Lower leg skin (tissue), 4 donors: ENCODE data around the gene MACF1. TPM values are rescaled to one million over a fixed set of nuclear protein-coding genes. Genes with fewer than 3 reads are reported as not detected.

Source experiments
- DNase-seq, 2 donors: peaks; one replicate each; pipeline ENCODE4 v3.0.0-alpha.2; 2019; ENCODE audit warnings: low spot score in 2 of 2
- H3K4me3 ChIP-seq: fragments of 200-600 bp; sonication (generic); 2 replicates; pipeline ENCODE4 v1.5.1; 2017; ENCODE audit warnings: mild to moderate bottlenecking, low read depth; ENCODE audit not compliant: poor library complexity, severe bottlenecking
- POLR2A ChIP-seq, 2 donors: fragments of 450-650 bp; IDR thresholded peaks; one replicate each; pipeline ENCODE4 v1.6.1; 2016 to 2017; ENCODE audit warnings: antibody characterized with exemption in 2 of 2, mild to moderate bottlenecking in 1 of 2, moderate library complexity in 1 of 2
- WGBS, 2 donors: methylation state at CpG; one replicate each; pipeline ENCODE4 v1.1.5; 2018; 5-methylcytosine and 5-hydroxymethylcytosine counted together
- intact Hi-C: fragments of 100-400 bp; cut with DNase I; formaldehyde crosslinking; loops from one replicate; pipeline ENCODE4 v1.15.0; 2023; ENCODE audit warnings: low total_unique reads
- total RNA-seq, 4 donors: library from RNA; depleted of rRNA; stranded (reverse); fragments of >200 nt; gene quantifications; one replicate each; pipeline ENCODE4 v1.1.0, GENCODE V29; 2016
- TF ChIP-seq, protein P1 (sequence below), 3 donors: fragments of 450-650 bp; IDR thresholded peaks; one replicate each; pipeline ENCODE4 v1.5.1; 2016; ENCODE audit warnings: antibody characterized with exemption in 3 of 3, mild to moderate bottlenecking in 3 of 3, moderate library complexity in 2 of 3

MACF1 gene
- total RNA-seq, 4 donors from 2014 or later: 427 to 686 (median 463) TPM

- TF ChIP-seq, protein P1, sequence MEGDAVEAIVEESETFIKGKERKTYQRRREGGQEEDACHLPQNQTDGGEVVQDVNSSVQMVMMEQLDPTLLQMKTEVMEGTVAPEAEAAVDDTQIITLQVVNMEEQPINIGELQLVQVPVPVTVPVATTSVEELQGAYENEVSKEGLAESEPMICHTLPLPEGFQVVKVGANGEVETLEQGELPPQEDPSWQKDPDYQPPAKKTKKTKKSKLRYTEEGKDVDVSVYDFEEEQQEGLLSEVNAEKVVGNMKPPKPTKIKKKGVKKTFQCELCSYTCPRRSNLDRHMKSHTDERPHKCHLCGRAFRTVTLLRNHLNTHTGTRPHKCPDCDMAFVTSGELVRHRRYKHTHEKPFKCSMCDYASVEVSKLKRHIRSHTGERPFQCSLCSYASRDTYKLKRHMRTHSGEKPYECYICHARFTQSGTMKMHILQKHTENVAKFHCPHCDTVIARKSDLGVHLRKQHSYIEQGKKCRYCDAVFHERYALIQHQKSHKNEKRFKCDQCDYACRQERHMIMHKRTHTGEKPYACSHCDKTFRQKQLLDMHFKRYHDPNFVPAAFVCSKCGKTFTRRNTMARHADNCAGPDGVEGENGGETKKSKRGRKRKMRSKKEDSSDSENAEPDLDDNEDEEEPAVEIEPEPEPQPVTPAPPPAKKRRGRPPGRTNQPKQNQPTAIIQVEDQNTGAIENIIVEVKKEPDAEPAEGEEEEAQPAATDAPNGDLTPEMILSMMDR (IDR thresholded peaks at IDR 0.05): no peak
- TF ChIP-seq POLR2A (IDR thresholded peaks at IDR 0.05): no peak
- intact Hi-C loops: no loop called here
- H3K4me3 ChIP-seq: no peak overlapping the region
- whole genome bisulfite sequencing, 2 donors: 92% methylated on average over 5 of the region's 5 CpGs
- DNase-seq: no peak
Observed at GRCh38 chr1:39288735-39289465, 84.4 kb downstream of the MACF1 start.

GRCh38 chr1:39292401-39292800, 87.9 kb downstream of the MACF1 start:
- no peak overlapping the region for H3K4me3 ChIP-seq
- intact Hi-C loops: no loop called here
- no peak for DNase-seq
- 79 to 86% methylated on average over 1 of the region's 1 CpG for WGBS, 2 donors
- TF ChIP-seq POLR2A (IDR thresholded peaks at IDR 0.05): no peak
- TF ChIP-seq, protein P1 (IDR thresholded peaks at IDR 0.05): no peak

DNA sequence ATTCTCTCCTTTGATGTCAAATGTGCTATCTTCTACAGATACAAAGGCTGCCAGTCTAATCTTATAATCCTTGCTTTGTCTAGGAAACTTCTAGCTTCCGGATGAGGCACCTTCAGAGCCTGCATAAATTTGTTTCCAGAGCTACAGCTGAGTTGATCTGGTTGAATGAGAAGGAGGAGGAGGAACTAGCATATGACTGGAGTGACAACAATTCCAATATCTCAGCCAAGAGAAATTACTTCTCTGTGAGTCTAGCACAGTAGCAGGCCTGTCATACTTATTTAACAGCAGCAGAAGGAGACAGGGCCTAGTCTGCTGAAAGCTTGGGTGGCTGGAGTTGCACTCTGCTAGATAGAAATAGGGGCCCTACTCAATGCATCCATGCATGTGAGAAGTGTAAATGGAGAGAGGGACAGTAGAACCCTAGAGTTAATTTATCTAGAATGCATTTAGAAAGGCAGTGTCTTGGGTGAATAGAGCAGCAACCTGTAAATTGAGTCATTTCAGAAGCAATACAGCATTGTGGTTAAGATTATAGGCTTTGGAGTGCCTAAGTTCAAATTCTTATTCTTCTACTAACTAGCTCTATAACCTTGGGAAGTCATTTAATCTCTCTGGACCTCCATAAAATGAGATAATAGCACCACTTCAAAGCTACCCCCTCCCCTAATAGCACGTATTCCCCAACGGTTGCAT, 89.0 kb downstream of the MACF1 start:
- no peak for TF ChIP-seq POLR2A (IDR thresholded peaks at IDR 0.05)
- TF ChIP-seq, protein P1 (IDR thresholded peaks at IDR 0.05): no peak
- intact Hi-C loops: no loop called here
- no peak for DNase-seq
- H3K4me3 ChIP-seq: no peak overlapping the region
- WGBS, 2 donors: 65 to 72% methylated on average over 3 of the region's 3 CpGs

- no peak overlapping the region for H3K4me3 ChIP-seq
- intact Hi-C loops: no loop called here
- no peak for TF ChIP-seq POLR2A (IDR thresholded peaks at IDR 0.05)
- TF ChIP-seq, protein P1 (IDR thresholded peaks at IDR 0.05): no peak
- 63 to 67% methylated on average over 1 of the region's 1 CpG for whole genome bisulfite sequencing, 2 donors
- DNase-seq: no peak
Observed at GRCh38 chr1:39294531-39294930, 90.0 kb downstream of the MACF1 start.

- H3K4me3 ChIP-seq: no peak overlapping the region
- 86 to 88% methylated on average over 2 of the region's 2 CpGs for WGBS, 2 donors
- intact Hi-C loops: no loop called here
- no peak for DNase-seq
- TF ChIP-seq, protein P1 (IDR thresholded peaks at IDR 0.05): no peak
- TF ChIP-seq POLR2A (IDR thresholded peaks at IDR 0.05): no peak
Observed at GRCh38 chr1:39295901-39296300, 91.4 kb downstream of the MACF1 start.
